H1 (cell line): Measurements from ENCODE around the gene DDAH2. TPM values are rescaled to one million over a fixed set of nuclear protein-coding genes. Genes with fewer than 3 reads are reported as not detected.

Source experiments
- CTCF ChIA-PET: fragments of 300-600 bp; sonication (Branson Sonifier 250); formaldehyde crosslinking; loops from one replicate; lab custom pipeline; 2021; ENCODE audit not compliant: partially characterized antibody; lab: Charles Lee
- POLR2A ChIA-PET: fragments of 300-600 bp; sonication (Branson Sonifier 250); formaldehyde crosslinking; loops from one replicate; lab custom pipeline; 2021; ENCODE audit warnings: inconsistent platforms; ENCODE audit not compliant: partially characterized antibody; lab: Charles Lee
- DNase-seq, 2 experiments: peaks; one replicate each; pipeline versions ENCODE4 v3.0.0 to v3.0.0-alpha.2; 2010 to 2022; ENCODE audit warnings: low spot score in 2 of 2, low read depth in 1 of 2, mixed read lengths in 1 of 2
- FAIRE-seq: peaks from 2 replicates; lab custom pipeline; 2011; peaks lifted over from hg19 to GRCh38; lab: Jason Lieb, UNC
- H2AFZ ChIP-seq: 2 replicates; pipeline ENCODE4 v1.8.1; 2012; ENCODE audit warnings: low read length, inconsistent platforms
- H2AK5ac ChIP-seq: 2 replicates; pipeline ENCODE4 v1.6.1; 2013; ENCODE audit warnings: low read depth, low read length
- H2BK120ac ChIP-seq: replicated peaks from 2 replicates; pipeline ENCODE3; 2013; ENCODE audit warnings: low read depth, low read length, inconsistent platforms
- H2BK12ac ChIP-seq: 2 replicates; pipeline ENCODE4 v1.6.1; 2013; ENCODE audit warnings: low read depth, low read length
- H2BK15ac ChIP-seq: 2 replicates; pipeline ENCODE4 v1.6.1; 2013; ENCODE audit warnings: low read length
- H2BK20ac ChIP-seq: 2 replicates; pipeline ENCODE4 v1.6.1; 2013; ENCODE audit warnings: low read length
- H2BK5ac ChIP-seq: 2 replicates; pipeline ENCODE4 v1.6.1; 2013; ENCODE audit warnings: low read depth, low read length
- H3K14ac ChIP-seq: 2 replicates; pipeline ENCODE4 v1.6.1; 2013; ENCODE audit warnings: inconsistent platforms; ENCODE audit not compliant: insufficient read length
- H3K18ac ChIP-seq: 2 replicates; pipeline ENCODE4 v1.6.1; 2013; ENCODE audit warnings: low read length; ENCODE audit errors: extremely low read depth
- H3K23ac ChIP-seq: 2 replicates; pipeline ENCODE4 v1.6.1; 2013; ENCODE audit warnings: inconsistent platforms; ENCODE audit not compliant: insufficient read length
- H3K23me2 ChIP-seq: 2 replicates; pipeline ENCODE4 v1.6.1; 2013; ENCODE audit warnings: low read depth, low read length
- H3K27ac ChIP-seq: 2 replicates; pipeline ENCODE4 v1.6.1; 2011; ENCODE audit warnings: low read depth, low read length, inconsistent platforms
- H3K27me3 ChIP-seq, 4 experiments: replicated peaks in 1 of 4; 1 replicate in 1 of 4; 2 replicates in 3 of 4; pipeline versions ENCODE4 v1.6.1 to v1.8.1; 2011 to 2013; ENCODE audit warnings: low read length in 3 of 4, mild to moderate bottlenecking in 3 of 4, inconsistent platforms in 2 of 4, mixed read lengths in 2 of 4, moderate library complexity in 1 of 4; ENCODE audit not compliant: control insufficient read depth in 3 of 4, insufficient read depth in 3 of 4; ENCODE audit errors: extremely low read depth in 1 of 4
- H3K36me3 ChIP-seq, 4 experiments: 2 replicates each; pipeline versions ENCODE4 v1.6.1 to v1.8.1; 2011 to 2013; ENCODE audit warnings: mild to moderate bottlenecking in 4 of 4, low read length in 3 of 4, moderate library complexity in 2 of 4, control low read depth in 1 of 4, inconsistent platforms in 1 of 4; ENCODE audit not compliant: insufficient read depth in 4 of 4, control insufficient read depth in 2 of 4
- H3K4ac ChIP-seq: replicated peaks from 2 replicates; pipeline ENCODE3; 2013; ENCODE audit warnings: low read length, low read depth, mixed read lengths, inconsistent platforms; ENCODE audit not compliant: insufficient read length
- H3K4me1 ChIP-seq, 4 experiments: replicated peaks in 1 of 4; 1 replicate in 1 of 4; 2 replicates in 3 of 4; pipeline versions ENCODE4 v1.6.1 to v1.8.1; 2011 to 2013; ENCODE audit warnings: low read length in 3 of 4, inconsistent platforms in 2 of 4, mixed read lengths in 1 of 4; ENCODE audit not compliant: insufficient read depth in 4 of 4, control insufficient read depth in 3 of 4
- H3K4me2 ChIP-seq, 2 experiments: 2 replicates each; pipeline versions ENCODE4 v1.6.1 to v1.8.1; 2011 to 2013; ENCODE audit warnings: low read depth in 2 of 2, low read length in 2 of 2, control low read depth in 1 of 2, inconsistent platforms in 1 of 2, mild to moderate bottlenecking in 1 of 2; ENCODE audit not compliant: insufficient read depth in 1 of 2
- H3K4me3 ChIP-seq, 4 experiments: fragments of 200-600, 300-600 bp in 1 of 4; sonication (generic), shearing (Covaris generic), sonication (Bioruptor Twin) in 1 of 4; 2 replicates each; pipeline versions ENCODE4 v1.5.1 to v1.8.1; 2011 to 2016; ENCODE audit warnings: low read length in 4 of 4, low read depth in 3 of 4, control low read depth in 2 of 4, inconsistent platforms in 2 of 4, mild to moderate bottlenecking in 2 of 4, mixed read lengths in 1 of 4, moderate library complexity in 1 of 4; ENCODE audit not compliant: insufficient read depth in 2 of 4; ENCODE audit errors: extremely low read depth in 1 of 4
- H3K56ac ChIP-seq: replicated peaks from 2 replicates; pipeline ENCODE3; 2013; ENCODE audit warnings: low read depth, mild to moderate bottlenecking, mixed read lengths, low read length, inconsistent platforms; ENCODE audit not compliant: insufficient read length
- H3K79me1 ChIP-seq: 2 replicates; pipeline ENCODE4 v1.6.1; 2013; ENCODE audit warnings: low read depth, low read length, control low read depth
- H3K79me2 ChIP-seq, 2 experiments: 2 replicates each; pipeline versions ENCODE4 v1.6.1 to v1.8.1; 2012 to 2013; ENCODE audit warnings: low read length in 2 of 2, mild to moderate bottlenecking in 2 of 2, inconsistent platforms in 1 of 2; ENCODE audit not compliant: insufficient read depth in 2 of 2, control insufficient read depth in 1 of 2
- H3K9ac ChIP-seq, 4 experiments: replicated peaks in 1 of 4; 1 replicate in 1 of 4; 2 replicates in 3 of 4; pipeline versions ENCODE4 v1.6.1 to v1.8.1; 2011 to 2013; ENCODE audit warnings: low read depth in 3 of 4, low read length in 3 of 4, control low read depth in 2 of 4, mild to moderate bottlenecking in 2 of 4, moderate library complexity in 2 of 4, inconsistent platforms in 1 of 4; ENCODE audit errors: extremely low read depth in 1 of 4
- H3K9me3 ChIP-seq, 2 experiments: 2 replicates each; pipeline versions ENCODE4 v1.6.1 to v1.8.1; 2012 to 2013; ENCODE audit warnings: mild to moderate bottlenecking in 2 of 2, moderate library complexity in 2 of 2, control low read depth in 1 of 2, inconsistent platforms in 1 of 2, low read depth in 1 of 2, low read length in 1 of 2, mixed read lengths in 1 of 2; ENCODE audit not compliant: insufficient read depth in 2 of 2
- H4K20me1 ChIP-seq, 2 experiments: replicated peaks in 1 of 2; 2 replicates each; pipeline versions ENCODE3 to v1.8.1; 2011 to 2013; ENCODE audit warnings: inconsistent platforms in 2 of 2, low read length in 2 of 2, mild to moderate bottlenecking in 1 of 2; ENCODE audit not compliant: insufficient read depth in 2 of 2, control insufficient read depth in 1 of 2
- H4K5ac ChIP-seq: 2 replicates; pipeline ENCODE4 v1.6.1; 2013; ENCODE audit warnings: low read length, low read depth, mixed read lengths, inconsistent platforms; ENCODE audit not compliant: insufficient read length
- H4K8ac ChIP-seq: 2 replicates; pipeline ENCODE4 v1.8.0; 2013; ENCODE audit warnings: mild to moderate bottlenecking, moderate library complexity, low read length, inconsistent platforms; ENCODE audit not compliant: insufficient read depth; ENCODE audit errors: extremely low read depth
- H4K91ac ChIP-seq: replicated peaks from 2 replicates; pipeline ENCODE3; 2013; ENCODE audit warnings: low read length, mixed read lengths, inconsistent platforms; ENCODE audit not compliant: insufficient read length
- BACH1 ChIP-seq: IDR thresholded peaks from 2 replicates; pipeline ENCODE4 v1.6.1; 2012; ENCODE audit warnings: low read length, improper control_type of control experiment
- BCL11A ChIP-seq, 2 experiments: IDR thresholded peaks; one replicate each; pipeline ENCODE4 v1.6.1; 2011; ENCODE audit warnings: low read depth in 2 of 2, low read length in 2 of 2, mild to moderate bottlenecking in 2 of 2
- CTBP2 ChIP-seq: IDR thresholded peaks from 2 replicates; pipeline ENCODE4 v1.7.0; 2011; ENCODE audit warnings: borderline replicate concordance, mild to moderate bottlenecking, moderate library complexity, mixed read lengths, low read length; ENCODE audit not compliant: insufficient read depth, insufficient read length
- NRF1 ChIP-seq: IDR thresholded peaks from 2 replicates; pipeline ENCODE4 v1.6.1; 2011; ENCODE audit warnings: mild to moderate bottlenecking, low read depth, low read length, improper control_type of control experiment
- RAD21 ChIP-seq, 2 experiments: IDR thresholded peaks in 1 of 2; conservative IDR thresholded peaks in 1 of 2; 2 replicates each; pipeline ENCODE4 v1.6.1; 2011; ENCODE audit warnings: low read depth in 2 of 2, low read length in 2 of 2, improper control_type of control experiment in 1 of 2, inconsistent platforms in 1 of 2, mild to moderate bottlenecking in 1 of 2, moderate library complexity in 1 of 2
- RBBP5 ChIP-seq: IDR thresholded peaks from 2 replicates; pipeline ENCODE4 v1.7.1; 2012; ENCODE audit warnings: low read depth, mild to moderate bottlenecking, inconsistent platforms, low read length, moderate library complexity, borderline replicate concordance
- RFX5 ChIP-seq: IDR thresholded peaks from 2 replicates; pipeline ENCODE4 v1.6.1; 2011; ENCODE audit warnings: low read depth, low read length, improper control_type of control experiment, borderline replicate concordance
- SIRT6 ChIP-seq: IDR thresholded peaks from one replicate; pipeline ENCODE4 v1.7.1; 2012; ENCODE audit warnings: low read length, inconsistent platforms
- SP2 ChIP-seq: IDR thresholded peaks from 2 replicates; pipeline ENCODE4 v1.6.1; 2012; ENCODE audit warnings: mild to moderate bottlenecking, low read length, inconsistent platforms
- TAF1 ChIP-seq: IDR thresholded peaks from 2 replicates; pipeline ENCODE4 v1.6.1; 2011; ENCODE audit warnings: mild to moderate bottlenecking, low read depth, low read length
- TBP ChIP-seq: IDR thresholded peaks from 2 replicates; pipeline ENCODE4 v1.6.1; 2011; ENCODE audit warnings: low read depth, low read length, improper control_type of control experiment
- USF2 ChIP-seq: IDR thresholded peaks from 2 replicates; pipeline ENCODE4 v1.6.1; 2011; ENCODE audit warnings: low read length, improper control_type of control experiment
- WGBS, 2 experiments: shearing (Covaris generic) in 1 of 2; methylation state at CpG; one replicate each; pipeline versions ENCODE4 v1.1.6 to v1.1.7; 2013 to 2015; ENCODE audit warnings: low lambda C conversion rate in 2 of 2, mixed read lengths in 2 of 2, inconsistent platforms in 1 of 2, low coverage in 1 of 2, missing lambda C conversion rate in 1 of 2; ENCODE audit not compliant: insufficient replicate concordance in 2 of 2, insufficient coverage in 1 of 2, insufficient read length in 1 of 2; ENCODE audit errors: extremely low coverage in 1 of 2, missing lambda C conversion rate in 1 of 2; 5-methylcytosine and 5-hydroxymethylcytosine counted together
- polyA plus RNA-seq, 7 experiments: library from polyadenylated mRNA; depleted of rRNA in 3 of 7; stranded (reverse) in 5 of 7; unstranded in 2 of 7; fragments of >200 nt in 5 of 7; fragments of 200-250 nt in 2 of 7; gene quantifications; 1 replicate in 5 of 7; 2 replicates in 1 of 7; 4 replicates in 1 of 7; pipeline versions ENCODE4 v1.2.1 to v1.2.3, GENCODE V29; 2011 to 2013; ENCODE audit warnings: missing spikeins in 2 of 7, mixed read lengths in 2 of 7
- total RNA-seq: library from RNA; stranded (reverse); fragmentation: NEBNext Ultra II Directional; extraction: Animal tissue kit (Norgen Biotek cat#: 25700); gene quantifications from 2 replicates; pipeline ENCODE4 v1.2.1, GENCODE V29; 2021

The DDAH2 gene
- total and polyA plus RNA-seq, 2 of the 8 experiments (the other 6 are each of a cell fraction or from before 2014, with no cell fraction given): 53.3 to 73.5 TPM

DNA sequence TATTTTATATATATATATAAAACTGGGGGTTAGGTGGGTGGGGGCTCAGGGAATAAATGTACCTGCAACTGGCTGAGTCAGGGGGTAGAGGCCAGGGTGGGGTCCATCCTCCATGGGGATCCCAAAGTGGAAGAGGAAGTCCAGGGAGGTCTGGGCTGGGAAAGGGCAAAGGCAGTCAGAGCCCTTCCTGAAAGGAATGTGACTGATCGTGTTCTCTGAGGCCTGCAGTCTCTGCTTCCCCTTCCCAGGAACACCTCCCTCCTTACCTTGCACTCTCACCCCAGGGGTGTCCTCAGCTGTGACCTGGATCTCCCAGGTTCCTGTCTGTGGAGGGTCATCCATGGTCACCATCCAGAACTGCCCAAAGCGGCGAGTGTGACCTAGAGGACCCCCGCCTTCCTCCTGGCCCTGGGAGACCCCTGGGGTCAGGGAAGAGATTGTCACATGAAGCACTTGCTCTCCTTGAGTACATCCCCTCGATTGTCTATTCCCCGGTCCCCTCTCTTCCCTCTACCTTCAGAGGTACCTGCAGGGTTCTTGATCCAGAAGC lies 38.1 kb upstream of the DDAH2 start:
- CTCF ChIA-PET: interaction anchor here (0.9 to 14.4 kb wide), 7 partner anchors 8 to 156 kb away, joined by 3 to 228 read pairs (median 6); partner anchors contain the start of genes CLIC1, LY6G6C, LY6G6D and MSH5
- no peak for TF ChIP-seq TAF1
- no peak for TF ChIP-seq BCL11A (IDR thresholded peaks at IDR 0.05; ENCODE audit: low read depth in 2 of 2, low read length in 2 of 2)
- TF ChIP-seq BACH1: no peak
- TF ChIP-seq RBBP5: no peak
- no peak for TF ChIP-seq SIRT6
- TF ChIP-seq RAD21 (IDR thresholded peaks at IDR 0.05 in 1 of 2, conservative IDR thresholded peaks at IDR 0.05 in 1 of 2; ENCODE audit: low read depth in 2 of 2, low read length in 2 of 2): no peak
- TF ChIP-seq USF2: no peak
- no peak for TF ChIP-seq NRF1
- no peak for TF ChIP-seq RFX5
- no peak for TF ChIP-seq SP2
- TF ChIP-seq TBP: no peak
- no peak for TF ChIP-seq CTBP2

More for the DNA sequence above, 38.1 kb upstream of the DDAH2 start:
- POLR2A ChIA-PET: interaction anchor here (1.1 to 1.9 kb wide), 12 partner anchors 8 to 107 kb away, joined by 3 to 10 read pairs (median 6); partner anchors contain the start of genes C6orf47, CLIC1, DDAH2 and GPANK1
- Histone ChIP-seq H2BK120ac (no peak overlapping the region), H3K79me2 (no peaks in the 10 kb centered on the region), H4K20me1 (no peaks in the 10 kb centered on the region), H2AFZ (no peak overlapping the region), H3K27me3 (no peaks in the 10 kb centered on the region), H3K23ac (no peak overlapping the region), H3K36me3 (peaks cover 0 to 6% (median 0%) of the 10 kb centered on the region in 4 experiments; a peak in 3 of 8 replicates), H4K91ac (no peak overlapping the region), H2BK20ac (no peak overlapping the region), H3K4me2 (no peak overlapping the region; a peak in 1 of 4 replicates), H3K18ac (no peak overlapping the region), H3K14ac (no peak overlapping the region), H3K79me1 (no peaks in the 10 kb centered on the region), H3K27ac (no peak overlapping the region), H2BK12ac (no peak overlapping the region), H3K9ac (no peak overlapping the region), H2AK5ac (no peak overlapping the region), H4K8ac (no peak overlapping the region), H3K4me1 (peaks cover 0 to 11% (median under 1%) of the 10 kb centered on the region in 4 experiments; a peak in 4 of 7 replicates), H2BK5ac (no peak overlapping the region), H3K23me2 (peaks cover 3% of the 10 kb centered on the region; the same call in 1 of the 2 replicates), H3K56ac (no peak overlapping the region), H3K4me3 (no peak overlapping the region), H3K4ac (no peak overlapping the region), H4K5ac (no peak overlapping the region), H2BK15ac (0 out of 2 replicates have a peak overlapping the region, but pooled peaks have one; percentile 72), H3K9me3 (no peaks in the 10 kb centered on the region)
- WGBS, 2 experiments: 93% methylated on average over 6 of the region's 6 CpGs; no CpG with 5 or more reads in 1 of the 2 experiments
- FAIRE-seq (no peak), DNase-seq (no peak)
